VCaP (cell line): ENCODE results near the gene SUCLG2.
"Not testable (repeated sequence)": the region's sequence is repeated elsewhere in the genome, so short reads cannot be mapped to it uniquely, and the experiment has no call there.

Experiments used
- H3K27ac ChIP-seq: fragments of 450-650 bp; 2 replicates; pipeline ENCODE4 v1.5.1; 2017
- TF ChIP-seq, protein P1 (sequence below): fragments of 450-650 bp; conservative IDR thresholded peaks from 2 replicates; pipeline ENCODE4 v1.5.1; 2017; ENCODE audit warnings: mild to moderate bottlenecking, moderate library complexity

SUCLG2 gene

DNA sequence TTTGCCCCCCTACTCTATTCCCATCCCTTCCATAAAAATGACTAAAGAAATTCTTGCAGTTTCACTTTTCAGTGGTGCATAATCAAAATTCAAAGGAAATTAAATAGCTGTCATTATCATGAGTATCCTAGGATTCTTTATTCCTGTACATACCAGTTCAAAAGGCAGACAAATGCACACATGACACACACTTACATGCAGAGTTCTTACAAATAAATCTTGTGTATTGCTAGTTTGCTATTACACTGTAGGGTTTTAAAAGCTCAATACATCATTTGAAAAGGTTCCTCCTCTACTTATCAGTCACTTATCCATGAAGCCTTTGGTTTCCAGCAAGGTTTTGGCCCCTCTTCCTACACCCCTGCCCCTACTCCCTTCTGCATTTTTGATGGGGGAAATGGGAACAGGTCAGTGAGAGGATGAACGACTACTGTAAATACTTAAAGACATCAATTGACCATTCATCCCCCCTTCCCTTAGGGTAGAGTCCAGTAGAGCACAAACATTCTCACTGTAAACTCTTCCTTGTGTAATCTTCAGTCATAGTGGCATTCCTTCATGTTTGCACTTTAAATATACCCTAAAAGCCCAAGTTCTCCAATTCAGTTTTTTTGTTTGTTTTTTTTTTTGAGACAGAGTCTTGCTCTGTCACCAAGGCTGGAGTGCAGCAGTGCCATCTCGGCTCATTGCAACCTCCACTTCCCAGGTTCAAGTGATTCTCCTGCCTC, 92.6 kb downstream of the SUCLG2 start:
- no peak overlapping the region for H3K27ac ChIP-seq
- TF ChIP-seq, protein P1, sequence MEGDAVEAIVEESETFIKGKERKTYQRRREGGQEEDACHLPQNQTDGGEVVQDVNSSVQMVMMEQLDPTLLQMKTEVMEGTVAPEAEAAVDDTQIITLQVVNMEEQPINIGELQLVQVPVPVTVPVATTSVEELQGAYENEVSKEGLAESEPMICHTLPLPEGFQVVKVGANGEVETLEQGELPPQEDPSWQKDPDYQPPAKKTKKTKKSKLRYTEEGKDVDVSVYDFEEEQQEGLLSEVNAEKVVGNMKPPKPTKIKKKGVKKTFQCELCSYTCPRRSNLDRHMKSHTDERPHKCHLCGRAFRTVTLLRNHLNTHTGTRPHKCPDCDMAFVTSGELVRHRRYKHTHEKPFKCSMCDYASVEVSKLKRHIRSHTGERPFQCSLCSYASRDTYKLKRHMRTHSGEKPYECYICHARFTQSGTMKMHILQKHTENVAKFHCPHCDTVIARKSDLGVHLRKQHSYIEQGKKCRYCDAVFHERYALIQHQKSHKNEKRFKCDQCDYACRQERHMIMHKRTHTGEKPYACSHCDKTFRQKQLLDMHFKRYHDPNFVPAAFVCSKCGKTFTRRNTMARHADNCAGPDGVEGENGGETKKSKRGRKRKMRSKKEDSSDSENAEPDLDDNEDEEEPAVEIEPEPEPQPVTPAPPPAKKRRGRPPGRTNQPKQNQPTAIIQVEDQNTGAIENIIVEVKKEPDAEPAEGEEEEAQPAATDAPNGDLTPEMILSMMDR: no peak

DNA sequence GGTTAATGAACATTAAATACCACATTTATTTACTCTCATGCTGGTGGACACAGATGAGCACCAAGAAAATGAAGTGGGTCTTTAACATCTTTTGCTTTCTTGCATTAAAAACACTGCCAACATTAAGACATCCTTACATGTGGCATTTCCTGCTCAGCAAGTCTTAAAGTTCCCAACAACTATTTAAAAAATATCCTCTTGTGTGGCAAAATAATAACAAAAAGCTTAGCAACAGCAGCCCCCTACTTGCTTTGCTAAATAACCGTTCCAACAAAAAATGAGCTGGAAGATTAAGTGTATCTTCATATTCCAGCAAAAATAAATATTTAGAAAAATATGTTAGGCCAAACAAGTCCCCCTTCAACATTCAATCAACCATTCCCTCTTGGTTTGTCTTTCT, 93.1 kb downstream of the SUCLG2 start:
- no peak overlapping the region for H3K27ac ChIP-seq
- TF ChIP-seq, protein P1: no peak

DNA sequence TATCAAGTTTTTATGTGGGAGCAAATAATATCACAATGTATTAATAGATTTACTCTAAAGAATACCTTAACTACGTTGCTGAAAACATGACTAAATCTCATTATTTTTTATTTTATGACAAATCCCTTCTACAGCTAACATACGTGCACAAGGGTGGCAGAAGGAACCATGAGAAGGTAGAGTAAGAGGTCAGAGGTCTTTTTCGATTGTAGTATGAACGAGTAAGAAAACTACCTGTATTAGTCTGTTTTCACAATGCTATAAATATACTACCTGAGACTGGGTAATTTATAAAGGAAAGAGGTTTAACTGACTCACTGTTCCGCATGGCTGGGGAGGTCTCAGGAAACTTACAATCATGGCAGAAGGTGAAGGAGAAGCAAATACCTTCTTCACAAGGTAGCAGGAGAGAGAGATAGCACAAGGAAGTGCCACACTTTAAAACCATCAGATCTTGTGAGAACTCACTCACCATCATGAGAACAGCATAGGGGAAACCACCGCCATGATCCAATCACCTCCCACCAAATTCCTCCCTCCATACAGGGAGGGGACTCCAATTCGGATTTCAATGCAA, 95.3 kb downstream of the SUCLG2 start:
- no peak overlapping the region for H3K27ac ChIP-seq
- TF ChIP-seq, protein P1: no peak

DNA sequence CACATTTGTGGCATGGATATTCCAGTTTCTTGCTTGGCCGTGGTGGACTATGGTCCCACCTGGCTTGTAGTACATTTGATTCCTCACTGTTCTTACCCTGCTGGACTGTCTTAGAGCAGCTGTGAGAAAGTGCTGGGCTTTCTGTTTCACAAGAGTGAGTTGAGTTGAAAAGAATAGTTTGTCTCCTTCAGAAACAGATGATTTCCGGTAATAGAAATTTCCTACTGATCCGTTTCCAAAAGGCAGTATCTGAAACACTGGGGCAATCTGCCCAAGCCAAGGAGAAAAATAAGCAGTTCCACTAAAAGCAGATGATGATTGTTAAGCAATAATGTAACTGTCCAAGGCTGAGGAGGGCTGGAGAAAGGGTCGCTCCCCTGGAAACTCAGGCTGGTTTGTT, 96.0 kb downstream of the SUCLG2 start:
- no peak overlapping the region for H3K27ac ChIP-seq
- TF ChIP-seq, protein P1: no peak

DNA sequence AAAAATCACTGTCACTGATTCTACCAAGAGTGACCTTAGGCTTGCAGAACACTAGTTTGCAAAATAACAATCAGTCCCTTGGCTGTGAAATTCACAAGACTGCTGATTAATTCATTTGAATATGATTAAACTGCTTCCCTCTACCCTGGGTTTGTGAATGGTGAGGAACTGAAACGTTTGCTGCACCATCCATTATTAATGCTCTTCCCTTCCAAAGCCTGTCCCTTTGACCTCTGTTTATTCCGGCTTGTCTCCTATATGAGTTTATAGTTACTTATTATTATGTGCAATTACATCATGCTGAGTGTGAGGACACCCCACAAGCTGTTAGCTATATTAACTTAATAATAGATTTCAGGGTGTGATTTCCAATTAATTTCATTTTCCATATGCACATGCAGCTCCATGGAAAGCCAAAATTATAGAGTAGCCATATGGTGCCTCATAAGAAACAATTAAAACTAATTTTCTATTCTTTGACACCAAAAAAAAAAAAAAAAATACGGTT, 96.5 kb downstream of the SUCLG2 start:
- H3K27ac ChIP-seq: no peak overlapping the region
- TF ChIP-seq, protein P1: no peak

DNA sequence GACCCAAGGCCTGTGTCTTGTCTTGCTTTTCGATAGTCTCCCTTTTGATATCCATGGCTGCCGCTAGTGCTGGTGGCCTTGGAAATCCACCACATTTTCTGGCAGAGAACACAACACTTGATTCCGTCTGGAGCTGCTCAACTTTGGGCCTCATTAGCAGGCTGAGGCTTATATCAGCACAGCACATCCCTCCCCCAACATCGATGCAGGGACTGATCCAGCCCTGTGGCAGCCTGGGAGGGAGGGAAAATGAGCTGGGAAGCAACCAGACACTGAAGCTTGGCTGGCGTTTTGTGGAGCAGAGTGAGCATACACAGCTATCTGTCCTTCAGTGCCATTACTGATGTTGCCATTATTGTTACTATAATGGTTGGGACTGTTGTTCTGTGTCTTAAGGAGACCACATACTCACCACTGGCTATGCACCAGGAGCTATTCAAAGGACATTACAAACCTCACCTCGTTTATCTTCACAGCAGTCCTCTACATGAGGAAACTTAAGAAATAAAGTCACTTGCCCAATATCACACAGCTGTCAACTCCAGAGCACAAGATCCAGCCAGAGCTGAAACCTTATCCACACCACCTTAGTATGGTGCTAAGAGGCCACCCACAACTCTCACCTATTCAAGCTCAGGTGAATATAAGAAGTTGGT, 102.9 kb downstream of the SUCLG2 start:
- TF ChIP-seq, protein P1: no peak
- H3K27ac ChIP-seq: no peak overlapping the region

DNA sequence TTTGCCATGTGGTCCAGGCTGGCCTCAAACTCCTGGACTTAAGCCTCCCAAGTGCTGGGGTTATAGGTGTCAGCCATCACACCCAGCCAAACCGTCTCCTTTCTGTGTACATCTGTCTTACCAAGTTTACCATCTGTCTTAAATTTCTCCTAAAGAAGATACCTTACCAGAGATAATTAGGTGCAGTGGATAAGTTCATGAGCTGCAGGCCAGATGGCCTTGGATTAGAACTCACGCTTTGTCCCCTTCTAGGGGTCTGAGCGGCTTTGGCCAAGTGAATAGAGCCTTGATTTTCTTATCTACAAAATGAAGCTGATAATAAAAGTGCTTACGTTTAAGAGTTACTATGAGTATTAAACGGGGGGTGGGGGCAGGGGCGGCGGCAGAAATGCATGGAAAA, 103.9 kb downstream of the SUCLG2 start:
- no peak overlapping the region for H3K27ac ChIP-seq

DNA sequence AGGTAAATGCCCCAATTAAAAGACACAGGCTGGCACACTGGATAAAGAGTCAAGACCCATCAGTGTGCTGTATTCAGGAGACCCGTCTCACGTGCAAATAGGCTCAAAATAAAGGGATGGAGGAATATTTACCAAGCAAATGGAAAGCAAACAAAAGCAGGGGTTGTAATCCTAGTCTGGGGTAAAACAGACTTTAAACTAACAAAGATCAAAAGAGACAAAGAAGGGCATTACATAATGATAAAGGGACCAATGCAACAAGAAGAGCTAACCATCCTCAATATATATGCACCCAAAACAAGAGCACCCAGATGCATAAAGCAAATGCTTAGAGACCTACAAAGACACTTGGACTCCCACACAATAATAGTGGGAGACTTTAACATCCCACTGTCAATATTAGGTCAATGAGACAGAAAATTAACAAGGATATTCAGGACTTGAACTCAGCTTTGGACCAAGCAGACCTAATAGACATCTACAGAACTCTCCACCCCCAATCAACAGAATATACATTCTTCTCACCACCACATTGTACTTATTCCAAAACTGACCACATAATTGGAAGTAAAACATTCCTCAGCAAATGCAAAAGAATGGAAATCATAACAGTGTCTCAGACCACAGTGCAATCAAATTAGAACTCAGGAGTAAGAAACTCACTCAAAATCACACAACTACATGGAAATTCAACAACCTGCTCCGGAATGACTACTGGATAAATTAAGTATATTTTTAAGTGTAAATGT, 111.7 kb downstream of the SUCLG2 start:
- not testable (repeated sequence) for H3K27ac ChIP-seq

More for the DNA sequence above, 103.9 kb downstream of the SUCLG2 start:
- TF ChIP-seq, protein P1: no peak
